WTC11 (cell line): ENCODE results near the gene EMILIN1.

Experiments
- ATF3 ChIP-seq: sonication (generic); formaldehyde crosslinking; conservative IDR thresholded peaks from 2 replicates; pipeline ENCODE4 v1.8.1; 2022; ENCODE audit warnings: mild to moderate bottlenecking, missing genetic modification reagents
- CTCF ChIP-seq: fragments of 200-600 bp; IDR thresholded peaks from 2 replicates; pipeline ENCODE4 v1.8.0; 2022; ENCODE audit warnings: antibody characterized with exemption
- FOXP1 ChIP-seq: sonication (generic); formaldehyde crosslinking; IDR thresholded peaks from 2 replicates; pipeline ENCODE4 v1.8.0; 2022; ENCODE audit warnings: missing genetic modification reagents, mild to moderate bottlenecking, moderate library complexity, borderline replicate concordance
- KAT7 ChIP-seq: sonication (generic); formaldehyde crosslinking; IDR thresholded peaks from 2 replicates; pipeline ENCODE4 v1.8.1; 2023; ENCODE audit warnings: missing genetic modification reagents, mild to moderate bottlenecking, borderline replicate concordance

- TF ChIP-seq KAT7 (CRISPR knock-in tag): no peak
- TF ChIP-seq ATF3 (CRISPR knock-in tag): no peak
- no peak for TF ChIP-seq CTCF
- TF ChIP-seq FOXP1: no peak; the same call in 1 of the 2 replicates
Observed at GRCh38 chr2:27095745-27096651, 17.6 kb downstream of the EMILIN1 start.
